Ishikawa (cell line): ENCODE results near the gene ARHGEF3.

Source experiments
- CEBPB ChIP-seq: IDR thresholded peaks from 2 replicates; pipeline ENCODE4 v1.6.1; 2012
- CREB1 ChIP-seq: IDR thresholded peaks from 2 replicates; pipeline ENCODE4 v1.6.1; 2012; ENCODE audit warnings: low read depth
- EGR1 ChIP-seq: IDR thresholded peaks from 2 replicates; pipeline ENCODE4 v1.6.1; 2012
- EP300 ChIP-seq: IDR thresholded peaks from 2 replicates; pipeline ENCODE4 v1.6.1; 2012; ENCODE audit warnings: borderline replicate concordance
- FOXM1 ChIP-seq: IDR thresholded peaks from 2 replicates; pipeline ENCODE4 v1.6.1; 2012; ENCODE audit warnings: low read depth, borderline replicate concordance
- MAX ChIP-seq: IDR thresholded peaks from 2 replicates; pipeline ENCODE4 v1.6.1; 2012
- NFIC ChIP-seq: IDR thresholded peaks from 2 replicates; pipeline ENCODE4 v1.6.1; 2012
- RAD21 ChIP-seq: IDR thresholded peaks from 2 replicates; pipeline ENCODE4 v1.6.1; 2012; ENCODE audit warnings: low read depth
- REST ChIP-seq: IDR thresholded peaks from 2 replicates; pipeline ENCODE4 v1.6.1; 2012; ENCODE audit warnings: low read depth, mild to moderate bottlenecking
- TAF1 ChIP-seq: IDR thresholded peaks from 2 replicates; pipeline ENCODE4 v1.6.1; 2012; ENCODE audit warnings: low read depth, mild to moderate bottlenecking
- TCF12 ChIP-seq: IDR thresholded peaks from 2 replicates; pipeline ENCODE4 v1.6.1; 2012; ENCODE audit warnings: low read depth
- TEAD4 ChIP-seq: IDR thresholded peaks from 2 replicates; pipeline ENCODE4 v1.6.1; 2012
- USF1 ChIP-seq: IDR thresholded peaks from 2 replicates; pipeline ENCODE4 v1.6.1; 2012
- YY1 ChIP-seq: IDR thresholded peaks from 2 replicates; pipeline ENCODE4 v1.6.1; 2012; ENCODE audit warnings: low read depth
- ZBTB7A ChIP-seq: IDR thresholded peaks from 2 replicates; pipeline ENCODE4 v1.6.1; 2012; ENCODE audit warnings: low read depth

Gene ARHGEF3

GRCh38 chr3:56802790-56803189, 1.0 kb upstream of the ARHGEF3 start:
- TF ChIP-seq TEAD4 (no peak), NFIC (no peak), RAD21 (no peak), CEBPB (no peak), TCF12 (no peak), EGR1 (no peak), FOXM1 (no peak), MAX (no peak), REST (no peak), YY1 (no peak), TAF1 (no peak), CREB1 (no peak), ZBTB7A (no peak), USF1 (no peak), EP300 (no peak)

GRCh38 chr3:56802378-56802745, 613 bp upstream of the ARHGEF3 start:
- TF ChIP-seq TCF12 (no peak), ZBTB7A (no peak), EGR1 (no peak), MAX (no peak), CREB1 (no peak), EP300 (no peak), REST (no peak), FOXM1 (no peak), TAF1 (no peak), USF1 (no peak), TEAD4 (no peak), RAD21 (no peak), YY1 (no peak), NFIC (no peak), CEBPB (no peak)

GRCh38 chr3:56800832-56801661, 702 bp downstream of the ARHGEF3 start:
- no peak for TF ChIP-seq USF1
- no peak for TF ChIP-seq TCF12
- no peak for TF ChIP-seq EP300
- TF ChIP-seq CREB1 = no peak
- no peak for TF ChIP-seq CEBPB
- no peak for TF ChIP-seq TAF1
- no peak for TF ChIP-seq RAD21
- TF ChIP-seq EGR1 = no peak

- TF ChIP-seq YY1 (no peak), TAF1 (no peak), CREB1 (no peak), USF1 (no peak), ZBTB7A (no peak), FOXM1 (no peak), REST (no peak), EP300 (no peak), NFIC (no peak), RAD21 (no peak), CEBPB (no peak)
Measured at GRCh38 chr3:56800130-56800831, 1.5 kb downstream of the ARHGEF3 start.
